SK-MEL-5 (cell line): ENCODE results near the gene SPATA9. TPM values are rescaled to one million over a fixed set of nuclear protein-coding genes. Genes with fewer than 3 reads are reported as not detected.
"Not testable (repeated sequence)": the region's sequence is repeated elsewhere in the genome, so short reads cannot be mapped to it uniquely, and the experiment has no call there.

Source experiments
- DNase-seq: peaks from one replicate; pipeline ENCODE4 v3.0.0-alpha.2; 2016; ENCODE audit warnings: low read depth, low spot score
- in situ Hi-C: cut with HindIII; loops from 2 replicates; pipeline ENCODE4 v1.10.0; 2016; ENCODE audit warnings: low sequenced_read_pairs, high pct_unique_total_duplicates, low pct_unique_long_range_greater_than_20kb
- total RNA-seq: library from RNA; depleted of rRNA; stranded (reverse); fragments of >200 nt; shearing (Covaris generic); gene quantifications from 2 replicates; pipeline ENCODE4 v1.2.3, GENCODE V29; 2014

Gene SPATA9
- total RNA-seq, 1 experiment from 2014 or later: not detected

- in situ Hi-C loops: no loop called here
- peak; percentile 4 for DNase-seq
Measured at GRCh38 chr5:95720094-95720786, 37.4 kb upstream of the SPATA9 start.

- DNase-seq: no peak
- in situ Hi-C loops: no loop called here
Measured at GRCh38 chr5:95718738-95719137, 35.9 kb upstream of the SPATA9 start.

GRCh38 chr5:95718203-95718602, 35.4 kb upstream of the SPATA9 start:
- in situ Hi-C loops: no loop called here
- DNase-seq: no peak

GRCh38 chr5:95717439-95717838, 34.6 kb upstream of the SPATA9 start:
- DNase-seq: no peak
- in situ Hi-C loops: no loop called here

- DNase-seq: no peak
- in situ Hi-C loops: no loop called here
Measured at GRCh38 chr5:95715799-95716461, 33.1 kb upstream of the SPATA9 start.

GRCh38 chr5:95713960-95714710, 31.3 kb upstream of the SPATA9 start:
- in situ Hi-C loops: no loop called here
- DNase-seq: no peak

- DNase-seq: not testable (repeated sequence)
Measured at GRCh38 chr5:95713246-95713645, 30.5 kb upstream of the SPATA9 start.

GRCh38 chr5:95712347-95712958, 29.7 kb upstream of the SPATA9 start:
- no peak for DNase-seq
- in situ Hi-C loops: no loop called here

More at GRCh38 chr5:95713246-95713645, 30.5 kb upstream of the SPATA9 start:
- in situ Hi-C loops: not testable (repeated sequence)

- in situ Hi-C loops: no loop called here
- DNase-seq: no peak
Measured at GRCh38 chr5:95711501-95712346, 28.9 kb upstream of the SPATA9 start.

GRCh38 chr5:95710651-95711500, 28.1 kb upstream of the SPATA9 start:
- DNase-seq, in situ Hi-C loops: not testable (repeated sequence)

GRCh38 chr5:95709967-95710650, 27.3 kb upstream of the SPATA9 start:
- in situ Hi-C loops: no loop called here

GRCh38 chr5:95708876-95709275, 26.1 kb upstream of the SPATA9 start:
- DNase-seq: no peak
- in situ Hi-C loops: no loop called here

More at GRCh38 chr5:95709967-95710650, 27.3 kb upstream of the SPATA9 start:
- peak; percentile 6 for DNase-seq

- in situ Hi-C loops, DNase-seq: not testable (repeated sequence)
Measured at GRCh38 chr5:95707534-95708188, 24.9 kb upstream of the SPATA9 start.

- no peak for DNase-seq
- in situ Hi-C loops: no loop called here
Measured at GRCh38 chr5:95707055-95707454, 24.3 kb upstream of the SPATA9 start.

GRCh38 chr5:95706196-95706595, 23.4 kb upstream of the SPATA9 start:
- DNase-seq, in situ Hi-C loops: not testable (repeated sequence)
